ENCODE data around the gene KIF3B.

- no peak for TF ChIP-seq NFYA (IDR thresholded peaks at IDR 0.05; ENCODE audit: borderline replicate concordance, low read depth, low read length)
- no peak for TF ChIP-seq ZZZ3 (IDR thresholded peaks at IDR 0.05; ENCODE audit: control insufficient read depth, insufficient read length, low read depth)
- no peak for TF ChIP-seq REST (IDR thresholded peaks at IDR 0.05; ENCODE audit: low read depth, low read length)
- no peak for TF ChIP-seq SMAD1 (IDR thresholded peaks at IDR 0.05; ENCODE audit: low read depth, partially characterized antibody)
- no peak for TF ChIP-seq CEBPB (IDR thresholded peaks at IDR 0.05; ENCODE audit: borderline replicate concordance in 1 of 2, low read depth in 2 of 2, low read length in 2 of 2)
These were observed 61.7 kb downstream of the KIF3B start for GRCh38 chr20:32339116-32339515.
